Retina (tissue), 1 donor: Measurements from ENCODE around the gene DCP1B.
A peak's percentile ranks its signal among the peaks of the same experiment; 100 is the strongest.

Experiments
- DNase-seq: peaks from one replicate; pipeline ENCODE4 v3.0.0-alpha.2; 2016

DCP1B gene

GRCh38 chr12:1933342-1934051, 70.8 kb downstream of the DCP1B start:
- peak; percentile 47 for DNase-seq

GRCh38 chr12:1932264-1932777, 71.9 kb downstream of the DCP1B start:
- peak; percentile 55 for DNase-seq

GRCh38 chr12:1931642-1932041, 72.6 kb downstream of the DCP1B start:
- no peak for DNase-seq

DNA sequence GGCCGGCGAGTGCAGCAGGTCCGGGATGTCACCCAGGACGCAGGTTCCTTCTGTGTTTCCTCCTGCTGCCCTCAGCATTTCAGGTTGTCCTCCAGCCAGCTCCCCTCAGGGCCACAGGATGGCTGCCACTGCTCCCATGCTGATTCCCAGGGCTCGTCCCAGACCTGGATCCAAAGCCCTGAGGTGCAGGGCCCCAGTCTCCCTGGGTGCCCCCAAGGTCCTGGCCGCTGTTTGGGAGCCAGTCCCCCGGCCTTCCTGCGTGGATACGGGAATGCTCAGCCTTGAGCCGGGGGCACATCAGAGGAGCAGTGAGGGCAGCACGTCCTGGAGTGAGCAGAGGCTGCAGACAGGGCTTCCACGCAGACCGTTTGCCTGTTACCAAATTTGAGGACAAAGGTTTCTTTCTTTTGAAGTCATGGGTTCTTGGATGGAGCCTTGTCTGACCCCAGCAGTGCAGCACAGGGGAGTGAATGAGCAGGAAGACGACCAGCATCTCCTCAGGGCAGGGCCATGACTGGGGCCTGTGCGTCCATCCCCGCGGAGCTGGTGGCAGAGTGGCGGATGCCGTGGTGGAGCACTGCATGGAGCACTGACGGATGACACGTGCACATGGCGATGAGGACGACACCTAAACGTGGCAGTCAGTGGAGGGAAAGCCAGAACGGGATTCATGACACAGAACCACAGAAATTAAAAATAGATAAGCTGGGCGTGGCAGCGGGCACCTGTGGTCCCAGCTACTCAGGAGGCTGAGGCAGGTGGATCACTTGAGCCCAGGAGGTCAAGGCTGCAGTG, 73.3 kb downstream of the DCP1B start:
- peak; percentile 2 for DNase-seq

- no peak for DNase-seq
Measured at GRCh38 chr12:1929985-1930802, 74.1 kb downstream of the DCP1B start.

DNA sequence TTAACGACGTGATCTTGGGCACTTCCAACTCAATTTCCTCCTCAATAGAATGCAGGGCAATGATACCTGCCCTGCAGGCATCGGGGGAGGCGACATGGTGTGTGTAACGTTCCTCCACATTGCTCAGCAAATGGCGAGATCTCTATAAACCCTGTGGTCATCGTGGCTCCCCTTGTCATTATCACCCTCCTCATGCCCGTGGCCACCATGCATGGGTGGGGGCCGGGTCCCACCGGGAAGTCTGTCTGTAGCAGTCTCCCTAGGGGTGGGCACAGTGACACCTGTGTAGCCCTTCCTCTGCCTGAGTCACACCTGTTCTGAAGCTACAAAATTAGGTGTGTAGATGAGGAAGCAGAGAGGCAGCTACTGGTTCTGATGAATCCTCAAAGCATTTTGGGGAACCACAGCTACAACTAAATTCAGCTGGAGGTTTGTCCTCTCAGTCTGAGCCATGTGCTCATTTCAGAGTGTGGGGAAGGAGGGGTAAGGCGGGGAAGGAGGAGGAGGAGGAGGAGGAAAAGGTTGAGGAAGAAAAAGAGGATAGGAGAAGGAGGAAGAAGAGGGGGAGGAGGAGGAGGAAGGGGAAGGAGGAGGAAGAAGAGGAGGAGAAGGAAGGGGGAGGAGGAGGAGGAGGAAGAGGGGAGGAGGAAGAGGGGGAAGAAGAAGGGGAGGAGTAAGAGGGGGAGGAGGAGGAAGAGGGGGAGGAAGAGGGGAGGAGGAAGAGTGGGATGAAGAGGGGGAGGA, 74.8 kb downstream of the DCP1B start:
- no peak for DNase-seq

- no peak for DNase-seq
Measured at GRCh38 chr12:1928439-1929121, 75.7 kb downstream of the DCP1B start.

DNA sequence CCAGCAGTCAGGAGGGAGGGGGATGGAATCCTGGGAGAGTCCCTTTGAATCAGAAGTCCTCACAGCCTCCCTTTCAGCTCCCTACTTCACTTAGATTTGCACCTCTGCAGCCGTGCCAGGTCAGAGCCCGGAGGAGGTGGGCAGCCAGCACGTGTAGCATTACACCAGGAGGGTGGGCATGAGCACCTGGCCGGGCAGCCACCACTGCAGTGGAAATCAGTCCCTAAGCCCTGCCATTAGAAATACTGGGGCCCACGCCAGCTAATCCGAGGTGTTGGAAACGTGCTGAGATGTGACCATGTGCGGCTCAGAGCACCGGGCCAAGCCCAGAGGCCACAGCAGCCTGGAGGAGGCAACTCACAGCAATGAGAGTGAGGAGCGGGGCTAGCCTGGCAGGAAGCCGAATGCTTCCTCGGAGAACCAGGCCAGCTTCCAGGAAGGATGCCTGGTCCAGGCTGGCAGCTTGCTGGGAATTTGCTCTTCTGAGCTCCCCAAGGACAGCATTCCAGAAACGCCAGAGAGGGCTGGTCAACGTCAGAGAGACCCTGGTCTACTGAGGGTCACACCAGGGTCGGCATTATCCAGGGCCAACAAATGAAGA, 76.4 kb downstream of the DCP1B start:
- DNase-seq, result peak; percentile 1

DNA sequence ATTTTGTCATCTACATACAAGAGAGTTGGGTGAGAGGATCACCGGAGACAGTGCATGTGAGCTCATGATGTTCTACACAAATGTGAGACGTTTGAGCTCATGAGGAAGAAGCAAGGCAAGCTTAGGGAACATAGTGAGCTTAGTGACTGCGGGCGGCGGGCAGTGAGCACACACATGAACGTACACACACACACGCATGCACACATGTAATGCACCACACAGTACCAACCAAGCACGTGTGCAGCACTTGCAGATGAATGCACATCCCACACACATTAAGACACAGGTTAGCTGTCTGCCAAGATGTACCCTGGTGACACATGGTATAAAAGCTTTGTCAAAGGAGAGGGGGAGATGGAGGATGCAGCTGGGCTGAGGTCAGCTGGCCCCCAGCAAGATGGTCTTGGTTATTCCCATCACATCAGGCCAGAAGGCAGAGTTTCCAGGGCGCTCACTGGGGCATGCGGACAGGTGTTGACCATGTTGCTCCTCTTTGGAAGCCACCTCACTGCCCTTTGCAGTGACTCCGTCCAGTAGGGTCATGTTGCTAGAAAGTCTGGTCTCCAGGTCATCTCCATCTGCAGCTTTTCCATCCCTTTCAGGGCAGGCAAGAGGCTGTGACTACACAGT, 77.1 kb downstream of the DCP1B start:
- peak; percentile 1 for DNase-seq

GRCh38 chr12:1926251-1926657, 78.0 kb downstream of the DCP1B start:
- DNase-seq, result peak; percentile 1

DNA sequence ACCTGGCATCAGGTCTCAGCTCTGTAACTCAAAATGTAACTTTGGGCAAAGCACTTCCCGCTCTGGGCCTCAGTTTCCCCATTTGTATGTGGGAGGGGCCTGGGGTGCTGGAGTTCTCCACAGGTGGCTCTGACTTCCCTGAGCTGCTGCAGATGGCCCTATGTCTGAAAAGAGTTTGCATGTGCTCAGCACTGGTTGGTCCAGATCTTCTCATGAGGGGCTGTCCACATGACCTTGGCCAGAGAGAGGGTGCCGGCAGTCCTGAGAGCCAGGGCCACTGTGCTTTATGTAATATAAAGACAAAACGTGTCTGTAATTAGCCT, 78.6 kb downstream of the DCP1B start:
- no peak for DNase-seq

DNA sequence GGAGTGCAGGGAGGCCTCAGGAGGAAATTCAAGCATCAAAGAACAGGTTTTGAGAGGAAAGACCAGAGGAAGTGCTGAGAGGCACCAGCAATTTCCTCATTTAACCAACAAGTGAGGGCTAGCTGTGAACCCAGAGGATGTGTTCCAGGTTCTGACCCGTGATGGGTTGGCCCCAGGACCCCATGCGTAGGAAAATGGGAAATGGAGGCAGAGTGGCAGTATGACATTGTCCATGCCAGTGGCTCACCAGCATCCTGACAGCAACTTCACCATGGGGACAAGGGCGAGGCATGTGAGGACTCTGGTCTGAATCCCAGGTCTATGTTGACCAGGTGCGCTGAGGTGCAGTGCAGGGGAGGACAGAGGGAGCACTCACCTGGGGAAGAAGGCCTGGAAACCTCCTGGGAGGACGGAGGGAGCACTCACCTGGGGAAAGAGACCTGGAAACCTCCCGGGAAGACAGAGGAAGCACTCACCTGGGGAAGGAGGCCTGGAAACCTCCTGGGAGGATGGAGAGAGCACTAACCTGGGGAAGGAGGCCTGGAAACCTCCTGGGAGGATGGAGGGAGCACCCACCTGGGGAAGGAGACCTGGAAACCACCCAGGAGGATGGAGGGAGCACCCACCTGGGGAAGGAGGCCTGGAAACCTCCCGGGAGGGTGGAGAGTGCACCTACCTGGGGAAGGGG, 79.1 kb downstream of the DCP1B start:
- DNase-seq, result no peak

DNA sequence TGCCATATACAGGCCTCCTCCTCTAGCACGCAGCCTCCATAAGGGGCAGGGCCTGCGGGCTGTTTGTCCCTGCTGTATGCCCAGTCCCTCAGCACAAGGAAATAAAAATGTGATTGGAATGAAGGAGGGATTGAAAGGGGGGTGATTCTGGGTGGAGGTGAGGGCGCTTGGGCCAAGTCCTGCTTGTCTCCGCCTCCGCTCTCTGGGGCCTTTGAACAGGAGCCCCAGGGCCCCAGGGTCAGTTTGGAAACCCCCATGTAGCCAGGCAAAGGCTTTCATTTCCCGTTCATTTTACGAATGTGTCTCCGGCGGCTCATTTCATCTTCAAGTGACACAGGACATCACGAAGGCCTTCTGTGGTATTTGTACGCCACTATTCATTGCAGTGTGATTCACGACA, 81.3 kb downstream of the DCP1B start:
- peak; percentile 6 for DNase-seq

GRCh38 chr12:1922075-1922709, 82.1 kb downstream of the DCP1B start:
- DNase-seq, result peak; percentile 8

- DNase-seq, result peak; percentile 1
Measured at GRCh38 chr12:1920971-1921370, 83.3 kb downstream of the DCP1B start.

DNA sequence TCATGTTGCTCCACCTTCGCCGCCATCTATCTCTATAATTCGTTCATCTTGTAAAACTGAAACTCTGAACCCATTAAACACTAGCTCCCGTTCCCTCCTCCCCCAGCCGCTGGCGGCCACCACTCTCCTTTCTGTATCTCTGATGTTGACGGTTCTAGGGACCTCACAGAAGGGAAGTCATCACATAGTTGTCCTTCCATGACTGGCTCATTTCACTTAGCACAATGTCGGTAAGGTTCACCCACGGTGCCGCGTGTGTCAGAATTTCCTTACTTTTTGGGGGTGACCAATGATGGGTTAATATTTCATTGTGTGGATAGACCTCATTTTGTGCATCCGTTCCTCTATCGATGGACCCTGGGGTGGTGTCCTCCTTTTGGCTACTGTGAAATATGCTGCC, 83.8 kb downstream of the DCP1B start:
- DNase-seq, result no peak

- DNase-seq, result no peak
Measured at GRCh38 chr12:1919763-1920162, 84.5 kb downstream of the DCP1B start.

DNA sequence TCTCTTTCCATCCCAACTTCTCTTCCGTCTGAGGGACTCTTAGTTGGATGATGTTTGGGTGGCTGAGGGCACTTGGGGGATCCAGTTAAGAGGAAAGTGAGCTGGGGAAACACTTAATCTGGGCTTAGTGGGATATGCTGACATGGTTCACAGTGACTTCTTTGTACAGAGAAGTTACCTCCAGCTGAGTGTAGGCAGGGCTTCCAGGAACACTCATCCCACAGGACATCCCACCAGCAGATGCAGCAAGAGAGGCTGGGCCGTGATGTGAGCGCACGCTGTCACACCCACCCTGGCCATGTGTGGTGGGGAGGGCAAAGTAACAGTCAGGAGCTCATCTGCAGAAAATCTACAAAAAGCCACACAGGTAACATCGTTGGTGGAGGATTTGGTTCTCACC, 85.0 kb downstream of the DCP1B start:
- DNase-seq, result peak; percentile 1

DNA sequence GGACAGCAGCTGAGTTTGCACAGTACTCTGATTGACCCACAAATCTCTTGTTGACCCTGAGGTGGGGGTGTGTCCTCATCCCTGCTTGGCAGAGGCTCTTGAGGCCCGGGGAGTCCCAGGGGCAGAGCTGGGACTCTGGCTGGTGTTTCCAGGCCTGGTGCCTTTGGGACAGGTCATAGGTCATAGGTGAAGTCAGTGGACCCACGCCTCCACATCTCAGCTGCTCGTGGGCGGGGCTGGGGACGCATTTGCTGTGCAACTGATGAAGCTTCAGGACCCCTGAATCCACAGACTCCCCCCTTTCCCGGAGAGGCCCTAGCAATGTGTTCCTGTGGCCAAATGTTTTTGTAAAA, 85.4 kb downstream of the DCP1B start:
- DNase-seq, result no peak
